Retina (tissue), 1 donor: ENCODE results near the gene OSBP2.

Source experiments
- DNase-seq: peaks from one replicate; pipeline ENCODE4 v3.0.0-alpha.2; 2016

The OSBP2 gene

GRCh38 chr22:30947173-30947815, 252.6 kb downstream of the OSBP2 start:
- DNase-seq, result peak; percentile 35

- peak; percentile 39 for DNase-seq
Observed at GRCh38 chr22:30947816-30948454, 253.3 kb downstream of the OSBP2 start.

GRCh38 chr22:30948930-30949342, 254.3 kb downstream of the OSBP2 start:
- DNase-seq, result no peak

GRCh38 chr22:30949934-30950660, 255.4 kb downstream of the OSBP2 start:
- no peak for DNase-seq

GRCh38 chr22:30953206-30953605, 258.5 kb downstream of the OSBP2 start:
- no peak for DNase-seq

- no peak for DNase-seq
Observed at GRCh38 chr22:30955153-30955552, 260.5 kb downstream of the OSBP2 start.
